GM21526 (cell line): Measurements from ENCODE around the gene CDKL1.
A peak's percentile ranks its signal among the peaks of the same experiment; 100 is the strongest.
"Not testable (repeated sequence)": the region's sequence is repeated elsewhere in the genome, so short reads cannot be mapped to it uniquely, and the experiment has no call there.

Experiments
- ATAC-seq: cut with Tn5 transposase; IDR thresholded peaks from one replicate; pipeline ENCODE4 v1.9.1; 2021; ENCODE audit warnings: moderate library complexity; ENCODE audit not compliant: unreplicated experiment, low FRiP score

CDKL1 gene

GRCh38 chr14:50388256-50388931, 8.3 kb downstream of the CDKL1 start:
- ATAC-seq: no peak

- no peak for ATAC-seq
Observed at GRCh38 chr14:50387548-50387947, 9.1 kb downstream of the CDKL1 start.

- ATAC-seq: no peak
Observed at GRCh38 chr14:50383618-50384225, 13.0 kb downstream of the CDKL1 start.

GRCh38 chr14:50381823-50382287, 14.8 kb downstream of the CDKL1 start:
- ATAC-seq: no peak

GRCh38 chr14:50381008-50381407, 15.7 kb downstream of the CDKL1 start:
- no peak for ATAC-seq

GRCh38 chr14:50380455-50380854, 16.2 kb downstream of the CDKL1 start:
- ATAC-seq: no peak

GRCh38 chr14:50379563-50379962, 17.1 kb downstream of the CDKL1 start:
- ATAC-seq: no peak

GRCh38 chr14:50377550-50378085, 19.1 kb downstream of the CDKL1 start:
- no peak for ATAC-seq

- no peak for ATAC-seq
Observed at GRCh38 chr14:50375760-50376159, 20.9 kb downstream of the CDKL1 start.

GRCh38 chr14:50373959-50374358, 22.7 kb downstream of the CDKL1 start:
- ATAC-seq: no peak

GRCh38 chr14:50371546-50371945, 25.1 kb downstream of the CDKL1 start:
- ATAC-seq: no peak

GRCh38 chr14:50366589-50366988, 30.1 kb downstream of the CDKL1 start:
- no peak for ATAC-seq

GRCh38 chr14:50366115-50366514, 30.6 kb downstream of the CDKL1 start:
- ATAC-seq: no peak

GRCh38 chr14:50365572-50365971, 31.1 kb downstream of the CDKL1 start:
- ATAC-seq: not testable (repeated sequence)

GRCh38 chr14:50364792-50365191, 31.9 kb downstream of the CDKL1 start:
- no peak for ATAC-seq

GRCh38 chr14:50363714-50364111, 33.0 kb downstream of the CDKL1 start:
- peak; percentile 97 for ATAC-seq

- ATAC-seq: peak; percentile 20
Observed at GRCh38 chr14:50362764-50363713, 33.6 kb downstream of the CDKL1 start.

GRCh38 chr14:50361473-50362403, 34.9 kb downstream of the CDKL1 start:
- not testable (repeated sequence) for ATAC-seq

GRCh38 chr14:50360851-50361250, 35.8 kb downstream of the CDKL1 start:
- no peak for ATAC-seq

GRCh38 chr14:50360093-50360492, 36.6 kb downstream of the CDKL1 start:
- ATAC-seq: no peak
